Measurements from ENCODE around the gene DNAL4. TPM values are rescaled to one million over a fixed set of nuclear protein-coding genes. Genes with fewer than 3 reads are reported as not detected.

Gene DNAL4
- total RNA-seq, 1 experiment from 2014 or later, result 9.2 TPM

GRCh38 chr22:38842512-38843200 lies 48.7 kb upstream of the DNAL4 start:
- Mint-ChIP-seq H3K4me1 (ENCODE audit: low read depth, unreplicated experiment) (no peaks in the 10 kb centered on the region), H3K36me3 (ENCODE audit: insufficient read depth, unreplicated experiment) (no peaks in the 10 kb centered on the region), H3K27me3 (ENCODE audit: insufficient read depth, unreplicated experiment) (peaks cover 4% of the 10 kb centered on the region), H3K9me3 (ENCODE audit: unreplicated experiment) (no peaks in the 10 kb centered on the region), H3K4me3 (ENCODE audit: unreplicated experiment) (peak overlapping the region; percentile 84), H3K27ac (ENCODE audit: unreplicated experiment) (no peak overlapping the region)
- TSS peak; percentile 45 for BruUV-seq (replicated peaks)
- DNase-seq, result no peak
- TF ChIP-seq, protein P1, sequence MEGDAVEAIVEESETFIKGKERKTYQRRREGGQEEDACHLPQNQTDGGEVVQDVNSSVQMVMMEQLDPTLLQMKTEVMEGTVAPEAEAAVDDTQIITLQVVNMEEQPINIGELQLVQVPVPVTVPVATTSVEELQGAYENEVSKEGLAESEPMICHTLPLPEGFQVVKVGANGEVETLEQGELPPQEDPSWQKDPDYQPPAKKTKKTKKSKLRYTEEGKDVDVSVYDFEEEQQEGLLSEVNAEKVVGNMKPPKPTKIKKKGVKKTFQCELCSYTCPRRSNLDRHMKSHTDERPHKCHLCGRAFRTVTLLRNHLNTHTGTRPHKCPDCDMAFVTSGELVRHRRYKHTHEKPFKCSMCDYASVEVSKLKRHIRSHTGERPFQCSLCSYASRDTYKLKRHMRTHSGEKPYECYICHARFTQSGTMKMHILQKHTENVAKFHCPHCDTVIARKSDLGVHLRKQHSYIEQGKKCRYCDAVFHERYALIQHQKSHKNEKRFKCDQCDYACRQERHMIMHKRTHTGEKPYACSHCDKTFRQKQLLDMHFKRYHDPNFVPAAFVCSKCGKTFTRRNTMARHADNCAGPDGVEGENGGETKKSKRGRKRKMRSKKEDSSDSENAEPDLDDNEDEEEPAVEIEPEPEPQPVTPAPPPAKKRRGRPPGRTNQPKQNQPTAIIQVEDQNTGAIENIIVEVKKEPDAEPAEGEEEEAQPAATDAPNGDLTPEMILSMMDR (IDR thresholded peaks at IDR 0.05; ENCODE audit: insufficient read depth in 1 of 2, low read depth in 1 of 2, low read length in 1 of 2, severe bottlenecking in 1 of 2, unreplicated experiment in 1 of 2), result no peak
- CTCF ChIA-PET, result interaction anchor here (1.4 to 2.1 kb wide), 2 partner anchors 74 to 309 kb away, joined by 3 to 29 read pairs; partner anchors contain the start of gene CBX7
- Histone ChIP-seq H3K4me3 (ENCODE audit: low read depth, low read length) (peak overlapping the region; percentile 57), H3K36me3 (ENCODE audit: control insufficient read depth, insufficient read depth, low read length) (peaks cover 1% of the 10 kb centered on the region; the same call in 1 of the 2 replicates), H3K27me3 (replicated peaks; ENCODE audit: control insufficient read depth, insufficient read depth, low read length) (no peaks in the 10 kb centered on the region), H3K9me3 (no peaks in the 10 kb centered on the region), H3K4me1 (peaks cover 13% of the 10 kb centered on the region)
- intact Hi-C loops (cut with micrococcal nuclease; ENCODE audit: unreplicated experiment), result loop anchor here (1.0 to 5.0 kb wide), 2 partner anchors 48 to 75 kb away; partner anchors contain the start of gene DNAL4
- POLR2A ChIA-PET, result interaction anchor here (0.6 to 1.0 kb wide), 4 partner anchors 28 to 477 kb away, joined by 3 to 4 read pairs (median 3); partner anchors contain the start of gene RPL3

DNA sequence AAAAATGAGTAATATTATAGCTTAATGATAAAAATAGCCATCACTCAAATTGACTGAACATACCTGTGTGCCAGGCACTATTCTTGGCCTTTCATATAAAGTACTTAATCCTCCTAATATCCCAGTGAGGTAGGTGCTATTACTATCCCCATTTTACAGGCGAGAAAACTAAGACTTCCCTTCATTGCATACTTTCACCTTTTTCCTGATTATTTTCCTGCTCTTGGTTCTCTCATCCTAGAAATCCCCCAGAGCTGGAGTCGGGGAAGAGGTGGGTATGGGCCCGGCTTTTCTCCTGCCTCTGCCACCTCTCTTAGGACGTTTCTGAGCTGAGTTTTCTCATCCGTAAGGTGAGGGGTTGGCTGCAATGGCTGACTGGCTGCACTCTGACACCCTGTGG lies 47.7 kb upstream of the DNAL4 start:
- Mint-ChIP-seq H3K9me3 (ENCODE audit: unreplicated experiment) (no peaks in the 10 kb centered on the region), H3K27me3 (ENCODE audit: insufficient read depth, unreplicated experiment) (peaks cover 4% of the 10 kb centered on the region), H3K36me3 (ENCODE audit: insufficient read depth, unreplicated experiment) (peaks cover 6% of the 10 kb centered on the region), H3K4me3 (ENCODE audit: unreplicated experiment) (no peak overlapping the region), H3K27ac (ENCODE audit: unreplicated experiment) (no peak overlapping the region), H3K4me1 (ENCODE audit: low read depth, unreplicated experiment) (no peaks in the 10 kb centered on the region)
- no TSS peak for BruUV-seq (replicated peaks)
- TF ChIP-seq, protein P1 (IDR thresholded peaks at IDR 0.05; ENCODE audit: insufficient read depth in 1 of 2, low read depth in 1 of 2, low read length in 1 of 2, severe bottlenecking in 1 of 2, unreplicated experiment in 1 of 2), result no peak
- Histone ChIP-seq H3K36me3 (ENCODE audit: control insufficient read depth, insufficient read depth, low read length) (peaks cover 1% of the 10 kb centered on the region; the same call in 1 of the 2 replicates), H3K4me1 (peaks cover 13% of the 10 kb centered on the region), H3K27me3 (replicated peaks; ENCODE audit: control insufficient read depth, insufficient read depth, low read length) (no peaks in the 10 kb centered on the region), H3K9me3 (no peaks in the 10 kb centered on the region), H3K4me3 (ENCODE audit: low read depth, low read length) (no peak overlapping the region)
- ChIA-PET POLR2A (no interaction called here), CTCF (no interaction called here)
- no peak for DNase-seq
- intact Hi-C loops (cut with micrococcal nuclease; ENCODE audit: unreplicated experiment), result loop anchor here (5.0 kb wide), 1 partner anchor 74 kb away; no protein-coding TSS in a partner anchor

GRCh38 chr22:38841211-38841610 lies 47.3 kb upstream of the DNAL4 start:
- TF ChIP-seq, protein P1 (IDR thresholded peaks at IDR 0.05; ENCODE audit: insufficient read depth in 1 of 2, low read depth in 1 of 2, low read length in 1 of 2, severe bottlenecking in 1 of 2, unreplicated experiment in 1 of 2), result no peak
- no peak for DNase-seq
- H3K9me3 ChIP-seq, result no peaks in the 10 kb centered on the region
- no peak overlapping the region for H3K4me3 Mint-ChIP-seq (ENCODE audit: unreplicated experiment)
- no peaks in the 10 kb centered on the region for H3K4me1 Mint-ChIP-seq (ENCODE audit: low read depth, unreplicated experiment)
- CTCF ChIA-PET, result no interaction called here
- intact Hi-C loops (cut with micrococcal nuclease; ENCODE audit: unreplicated experiment), result loop anchor here (5.0 kb wide), 1 partner anchor 74 kb away; no protein-coding TSS in a partner anchor
- no peaks in the 10 kb centered on the region for H3K27me3 ChIP-seq (replicated peaks; ENCODE audit: control insufficient read depth, insufficient read depth, low read length)
- peaks cover 1% of the 10 kb centered on the region; the same call in 1 of the 2 replicates for H3K36me3 ChIP-seq (ENCODE audit: control insufficient read depth, insufficient read depth, low read length)
- peaks cover 6% of the 10 kb centered on the region for H3K36me3 Mint-ChIP-seq (ENCODE audit: insufficient read depth, unreplicated experiment)
- H3K4me3 ChIP-seq (ENCODE audit: low read depth, low read length), result no peak overlapping the region
- peaks cover 4% of the 10 kb centered on the region for H3K27me3 Mint-ChIP-seq (ENCODE audit: insufficient read depth, unreplicated experiment)
- peaks cover 13% of the 10 kb centered on the region for H3K4me1 ChIP-seq
- H3K27ac Mint-ChIP-seq (ENCODE audit: unreplicated experiment), result no peak overlapping the region
- BruUV-seq (replicated peaks), result no TSS peak
- no peaks in the 10 kb centered on the region for H3K9me3 Mint-ChIP-seq (ENCODE audit: unreplicated experiment)
- POLR2A ChIA-PET, result no interaction called here

Measured in Caco-2 (cell line).